ENCODE results near the gene STK10.
"Not testable (repeated sequence)": the region's sequence is repeated elsewhere in the genome, so short reads cannot be mapped to it uniquely, and the experiment has no call there.

GRCh38 chr5:172020110-172020786 is 167.8 kb downstream of the STK10 start:
- TF ChIP-seq CTCF (IDR thresholded peaks at IDR 0.05; ENCODE audit: low read depth, low read length, poor library complexity, severe bottlenecking); EZH2phosphoT487 (IDR thresholded peaks at IDR 0.05; ENCODE audit: borderline replicate concordance, low read length): not testable (repeated sequence)

Data from DOHH2 (cell line).